ENCODE results near the gene GRK1. TPM values are rescaled to one million over a fixed set of nuclear protein-coding genes. Genes with fewer than 3 reads are reported as not detected.

GRK1 gene
- total and polyA plus RNA-seq, 2 of the 4 experiments (the other 2 are of a cell fraction), result not detected

DNA sequence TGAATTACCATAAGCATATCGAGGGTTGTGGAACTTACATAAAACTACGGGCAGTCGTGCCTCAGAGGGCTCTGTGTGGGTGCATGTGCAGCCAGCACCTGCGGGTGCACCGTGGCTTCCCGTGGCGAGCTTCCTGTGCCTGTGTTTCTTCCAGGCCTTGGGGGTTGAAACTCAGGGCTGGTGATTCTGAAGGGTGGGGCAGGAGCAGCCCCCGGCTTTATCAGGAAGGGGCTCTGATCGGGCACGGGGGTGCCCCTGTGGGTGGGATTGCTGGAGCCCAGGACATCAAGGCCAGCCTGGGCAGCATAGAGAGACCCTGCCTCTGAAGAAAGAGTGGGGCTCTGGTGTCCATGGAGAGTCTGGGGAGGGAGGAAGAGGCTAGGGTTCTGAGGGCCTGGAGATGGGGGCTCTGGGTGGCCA lies 20.1 kb upstream of the GRK1 start:
- BruUV-seq (replicated peaks), result no TSS peak
- Histone ChIP-seq H3K79me1 (ENCODE audit: low read depth in 1 of 2, low read length in 2 of 2) (no peaks in the 10 kb centered on the region), H3K36me3 (ENCODE audit: control insufficient read depth, insufficient read depth, low read length) (peaks cover 2% of the 10 kb centered on the region), H3K9me1 (ENCODE audit: insufficient read depth, low read length) (0 out of 2 replicates have a peak, but pooled peaks cover 4% of the 10 kb centered on the region), H3K56ac (ENCODE audit: extremely low read depth, insufficient read depth, low read length) (no peak overlapping the region), H3K14ac (replicated peaks; ENCODE audit: low read depth, low read length) (no peak overlapping the region), H3K27me3 (ENCODE audit: control insufficient read depth, insufficient read depth, low read length) (no peaks in the 10 kb centered on the region), H4K8ac (ENCODE audit: low read depth in 2 of 2, low read length in 2 of 2) (no peak overlapping the region), H4K20me1 (ENCODE audit: insufficient read depth, low read length) (no peaks in the 10 kb centered on the region), H4K5ac (ENCODE audit: low read depth, low read length) (no peak overlapping the region), H3K9me3 (ENCODE audit: control insufficient read depth, insufficient read depth, low read length) (no peaks in the 10 kb centered on the region), H3K4me1 (ENCODE audit: control insufficient read depth, insufficient read depth, low read length) (peaks cover 2% of the 10 kb centered on the region; the same call in 1 of the 2 replicates), H2BK20ac (ENCODE audit: low read depth, low read length) (no peak overlapping the region), H3K23ac (ENCODE audit: low read depth, low read length) (no peak overlapping the region), H3K27ac (ENCODE audit: insufficient read depth, low read length) (no peak overlapping the region), H2AK5ac (ENCODE audit: low read depth, low read length) (no peak overlapping the region), H3K4me3 (ENCODE audit: insufficient read depth, low read depth, low read length) (no peak overlapping the region), H2AFZ (replicated peaks; ENCODE audit: low read length, poor library complexity) (no peak overlapping the region), H3K18ac (ENCODE audit: low read depth, low read length) (no peak overlapping the region), H3K9ac (ENCODE audit: low read depth, low read length) (no peak overlapping the region), H2BK15ac (ENCODE audit: low read depth, low read length) (no peak overlapping the region), H2BK5ac (ENCODE audit: low read depth, low read length, poor library complexity, severe bottlenecking) (no peak overlapping the region), H3K4ac (ENCODE audit: low read depth, low read length) (no peak overlapping the region), H2AK9ac (replicated peaks; ENCODE audit: low read depth, low read length, poor library complexity) (no peak overlapping the region), H3K4me2 (ENCODE audit: low read depth, low read length) (no peak overlapping the region), H2BK120ac (ENCODE audit: low read depth, low read length) (no peak overlapping the region), H4K91ac (ENCODE audit: insufficient read depth, low read depth, low read length) (no peak overlapping the region)
- DNase-seq, result no peak
- TF ChIP-seq, protein P1, sequence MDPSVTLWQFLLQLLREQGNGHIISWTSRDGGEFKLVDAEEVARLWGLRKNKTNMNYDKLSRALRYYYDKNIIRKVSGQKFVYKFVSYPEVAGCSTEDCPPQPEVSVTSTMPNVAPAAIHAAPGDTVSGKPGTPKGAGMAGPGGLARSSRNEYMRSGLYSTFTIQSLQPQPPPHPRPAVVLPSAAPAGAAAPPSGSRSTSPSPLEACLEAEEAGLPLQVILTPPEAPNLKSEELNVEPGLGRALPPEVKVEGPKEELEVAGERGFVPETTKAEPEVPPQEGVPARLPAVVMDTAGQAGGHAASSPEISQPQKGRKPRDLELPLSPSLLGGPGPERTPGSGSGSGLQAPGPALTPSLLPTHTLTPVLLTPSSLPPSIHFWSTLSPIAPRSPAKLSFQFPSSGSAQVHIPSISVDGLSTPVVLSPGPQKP (IDR thresholded peaks at IDR 0.05; ENCODE audit: borderline replicate concordance, low read depth, low read length), result no peak
- TF ChIP-seq BHLHE40 (IDR thresholded peaks at IDR 0.05; ENCODE audit: low read depth, low read length) (no peak), FOS (IDR thresholded peaks at IDR 0.05; ENCODE audit: low read depth, low read length) (no peak), CEBPB (IDR thresholded peaks at IDR 0.05; ENCODE audit: low read depth, low read length) (no peak), MAZ (IDR thresholded peaks at IDR 0.05; ENCODE audit: borderline replicate concordance, low read depth, low read length) (no peak), SMC3 (IDR thresholded peaks at IDR 0.05; ENCODE audit: low read depth, low read length) (no peak), NFE2L2 (IDR thresholded peaks at IDR 0.05; ENCODE audit: low read depth, low read length) (no peak), MAFK (IDR thresholded peaks at IDR 0.05; ENCODE audit: low read depth, low read length) (no peak), RAD21 (IDR thresholded peaks at IDR 0.05; ENCODE audit: low read length) (no peak), RCOR1 (IDR thresholded peaks at IDR 0.05; ENCODE audit: insufficient replicate concordance, low read length) (no peak), MXI1 (IDR thresholded peaks at IDR 0.05; ENCODE audit: borderline replicate concordance, low read depth, low read length) (no peak), POLR2A (IDR thresholded peaks at IDR 0.05; ENCODE audit: low read depth, low read length) (no peak), RFX5 (IDR thresholded peaks at IDR 0.05; ENCODE audit: low read depth, low read length) (no peak), CHD1 (IDR thresholded peaks at IDR 0.05; ENCODE audit: low read depth, low read length) (no peak)
- TF ChIP-seq, protein P2, sequence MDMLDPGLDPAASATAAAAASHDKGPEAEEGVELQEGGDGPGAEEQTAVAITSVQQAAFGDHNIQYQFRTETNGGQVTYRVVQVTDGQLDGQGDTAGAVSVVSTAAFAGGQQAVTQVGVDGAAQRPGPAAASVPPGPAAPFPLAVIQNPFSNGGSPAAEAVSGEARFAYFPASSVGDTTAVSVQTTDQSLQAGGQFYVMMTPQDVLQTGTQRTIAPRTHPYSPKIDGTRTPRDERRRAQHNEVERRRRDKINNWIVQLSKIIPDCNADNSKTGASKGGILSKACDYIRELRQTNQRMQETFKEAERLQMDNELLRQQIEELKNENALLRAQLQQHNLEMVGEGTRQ (IDR thresholded peaks at IDR 0.05; ENCODE audit: low read depth, low read length), result no peak
- TF ChIP-seq, protein P3, sequence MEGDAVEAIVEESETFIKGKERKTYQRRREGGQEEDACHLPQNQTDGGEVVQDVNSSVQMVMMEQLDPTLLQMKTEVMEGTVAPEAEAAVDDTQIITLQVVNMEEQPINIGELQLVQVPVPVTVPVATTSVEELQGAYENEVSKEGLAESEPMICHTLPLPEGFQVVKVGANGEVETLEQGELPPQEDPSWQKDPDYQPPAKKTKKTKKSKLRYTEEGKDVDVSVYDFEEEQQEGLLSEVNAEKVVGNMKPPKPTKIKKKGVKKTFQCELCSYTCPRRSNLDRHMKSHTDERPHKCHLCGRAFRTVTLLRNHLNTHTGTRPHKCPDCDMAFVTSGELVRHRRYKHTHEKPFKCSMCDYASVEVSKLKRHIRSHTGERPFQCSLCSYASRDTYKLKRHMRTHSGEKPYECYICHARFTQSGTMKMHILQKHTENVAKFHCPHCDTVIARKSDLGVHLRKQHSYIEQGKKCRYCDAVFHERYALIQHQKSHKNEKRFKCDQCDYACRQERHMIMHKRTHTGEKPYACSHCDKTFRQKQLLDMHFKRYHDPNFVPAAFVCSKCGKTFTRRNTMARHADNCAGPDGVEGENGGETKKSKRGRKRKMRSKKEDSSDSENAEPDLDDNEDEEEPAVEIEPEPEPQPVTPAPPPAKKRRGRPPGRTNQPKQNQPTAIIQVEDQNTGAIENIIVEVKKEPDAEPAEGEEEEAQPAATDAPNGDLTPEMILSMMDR (conservative IDR thresholded peaks at IDR 0.05; ENCODE audit: low read depth, low read length), result no peak
- CTCF ChIA-PET, result interaction anchor here (0.6 kb wide), 1 partner anchor 15 kb away, joined by 3 read pairs; no protein-coding TSS in a partner anchor
- POLR2A ChIA-PET (ENCODE audit: unreplicated experiment), result no interaction called here
- ATAC-seq (ENCODE audit: low read depth), result no peak
- 85% methylated on average over 4 of the region's 10 CpGs; no CpG with 5 or more reads in 1 of the 2 experiments for WGBS, 2 experiments (ENCODE audit: extremely low coverage in 2 of 2, insufficient read length in 1 of 2)
- in situ Hi-C loops (cut with MboI; ENCODE audit: low sequenced_read_pairs), result no loop called here
- intact Hi-C loops (cut with micrococcal nuclease), result no loop called here
- dilution Hi-C loops (cut with HindIII; ENCODE audit: low sequenced_read_pairs, unreplicated experiment), result no loop called here

All from IMR-90 (cell line).